Gastroesophageal sphincter (tissue), 4 donors: ENCODE results near the gene CFAP251. TPM values are rescaled to one million over a fixed set of nuclear protein-coding genes. Genes with fewer than 3 reads are reported as not detected.

Experiments
- ATAC-seq: fragments of 150-250 bp; one replicate; pipeline ENCODE4 v1.9.1; 2016; ENCODE audit warnings: mild to moderate bottlenecking, moderate library complexity
- H3K27ac ChIP-seq, 4 donors: fragments of 200-600 bp; sonication (generic) in 3 of 4; 1 replicate in 3 of 4; 2 replicates in 1 of 4; pipeline ENCODE4 v1.5.1; 2016 to 2019
- H3K27me3 ChIP-seq: fragments of 200-600 bp; sonication (generic); one replicate; pipeline ENCODE4 v1.5.1; 2019
- H3K36me3 ChIP-seq, 2 donors: fragments of 200-600 bp; sonication (generic); one replicate each; pipeline ENCODE4 v1.5.1; 2019; ENCODE audit warnings: control low read depth in 1 of 2
- H3K4me1 ChIP-seq, 3 donors: fragments of 200-600 bp; sonication (generic); 1 replicate in 2 of 3; 2 replicates in 1 of 3; pipeline ENCODE4 v1.5.1; 2016 to 2019; ENCODE audit warnings: control low read depth in 2 of 3
- H3K4me3 ChIP-seq, 2 donors: fragments of 200-600 bp; sonication (generic); one replicate each; pipeline ENCODE4 v1.5.1; 2019; ENCODE audit warnings: mild to moderate bottlenecking in 1 of 2, moderate library complexity in 1 of 2
- H3K9me3 ChIP-seq, 3 donors: fragments of 200-600 bp; sonication (generic); one replicate each; pipeline ENCODE4 v1.5.1; 2017 to 2019; ENCODE audit warnings: control low read depth in 2 of 3
- CTCF ChIP-seq, 4 experiments: fragments of 200-600 bp in 2 of 4; fragments of 450-650 bp in 2 of 4; sonication (generic) in 1 of 4; IDR thresholded peaks; one replicate each; pipeline ENCODE4 v1.5.1; 2017 to 2019; ENCODE audit warnings: antibody characterized with exemption in 4 of 4, mild to moderate bottlenecking in 2 of 4, moderate library complexity in 2 of 4
- EP300 ChIP-seq: sonication (generic); formaldehyde crosslinking; IDR thresholded peaks from one replicate; pipeline ENCODE4 v1.6.1; 2017; ENCODE audit warnings: antibody characterized with exemption, mild to moderate bottlenecking
- POLR2A ChIP-seq, 2 donors: fragments of 450-650 bp; IDR thresholded peaks; one replicate each; pipeline ENCODE4 v1.6.1; 2017; ENCODE audit warnings: antibody characterized with exemption in 2 of 2, mild to moderate bottlenecking in 2 of 2, moderate library complexity in 1 of 2
- POLR2AphosphoS5 ChIP-seq: sonication (generic); formaldehyde crosslinking; IDR thresholded peaks from one replicate; pipeline ENCODE4 v1.6.1; 2017; ENCODE audit warnings: antibody characterized with exemption
- WGBS, 2 donors: methylation state at CpG; one replicate each; pipeline ENCODE4 v1.1.5; 2018; ENCODE audit warnings: low coverage in 1 of 2; 5-methylcytosine and 5-hydroxymethylcytosine counted together
- total RNA-seq, 4 donors: library from RNA; depleted of rRNA; stranded (reverse); fragments of >200 nt; gene quantifications; one replicate each; pipeline ENCODE4 v1.1.0, GENCODE V29; 2016

The CFAP251 gene
- total RNA-seq, 4 donors from 2014 or later = 0.35 to 1.9 (median 1.2) TPM

GRCh38 chr12:121932914-121933521, 14.6 kb downstream of the CFAP251 start:
- Histone ChIP-seq H3K36me3 (peaks cover 0 to 6% of the 10 kb centered on the region in 2 donors), H3K9me3 (peaks cover 0 to 6% (median 0%) of the 10 kb centered on the region in 3 donors), H3K4me1 (no peaks in the 10 kb centered on the region), H3K27ac (no peak overlapping the region), H3K4me3 (no peak overlapping the region), H3K27me3 (no peaks in the 10 kb centered on the region)
- ATAC-seq = no peak
- TF ChIP-seq CTCF (IDR thresholded peaks at IDR 0.05) (no peak), POLR2AphosphoS5 (no peak), POLR2A (IDR thresholded peaks at IDR 0.05) (no peak), EP300 (no peak)
- WGBS, 2 donors = 87 to 94% methylated on average over 2 to 4 of the region's 4 CpGs

GRCh38 chr12:121933522-121934308, 15.3 kb downstream of the CFAP251 start:
- H3K36me3 ChIP-seq = peaks cover 0 to 6% of the 10 kb centered on the region in 2 donors
- no peaks in the 10 kb centered on the region for H3K4me1 ChIP-seq
- no peak for ATAC-seq
- WGBS, 2 donors = 67 to 97% methylated on average over 3 to 8 of the region's 17 CpGs
- H3K27me3 ChIP-seq = no peaks in the 10 kb centered on the region
- H3K27ac ChIP-seq = no peak overlapping the region
- peaks cover 0 to 6% (median 0%) of the 10 kb centered on the region in 3 donors for H3K9me3 ChIP-seq
- TF ChIP-seq CTCF (IDR thresholded peaks at IDR 0.05) = no peak
- TF ChIP-seq EP300 = no peak
- TF ChIP-seq POLR2A (IDR thresholded peaks at IDR 0.05) = no peak
- no peak for TF ChIP-seq POLR2AphosphoS5
- H3K4me3 ChIP-seq = no peak overlapping the region

GRCh38 chr12:121934309-121934664, 15.9 kb downstream of the CFAP251 start:
- Histone ChIP-seq H3K9me3 (peaks cover 0 to 6% (median 0%) of the 10 kb centered on the region in 3 donors), H3K36me3 (peaks cover 0 to 6% of the 10 kb centered on the region in 2 donors), H3K4me1 (no peaks in the 10 kb centered on the region), H3K27me3 (no peaks in the 10 kb centered on the region), H3K27ac (no peak overlapping the region), H3K4me3 (no peak overlapping the region)
- 100% methylated on average over 2 of the region's 2 CpGs; no CpG with 5 or more reads in 1 of the 2 donors for WGBS, 2 donors
- ATAC-seq = no peak
- no peak for TF ChIP-seq POLR2A (IDR thresholded peaks at IDR 0.05)
- TF ChIP-seq EP300 = no peak
- TF ChIP-seq POLR2AphosphoS5 = no peak
- TF ChIP-seq CTCF (IDR thresholded peaks at IDR 0.05) = no peak

GRCh38 chr12:121937654-121938053, 19.3 kb downstream of the CFAP251 start:
- TF ChIP-seq CTCF (IDR thresholded peaks at IDR 0.05) = no peak
- no peak for TF ChIP-seq POLR2AphosphoS5
- TF ChIP-seq POLR2A (IDR thresholded peaks at IDR 0.05) = no peak
- TF ChIP-seq EP300 = no peak
- peaks cover 0 to 6% (median 0%) of the 10 kb centered on the region in 3 donors for H3K9me3 ChIP-seq
- H3K27ac ChIP-seq = no peak overlapping the region
- WGBS, 2 donors = 98% methylated on average over 5 to 7 of the region's 7 CpGs
- ATAC-seq = no peak
- no peaks in the 10 kb centered on the region for H3K27me3 ChIP-seq
- no peaks in the 10 kb centered on the region for H3K4me1 ChIP-seq
- H3K4me3 ChIP-seq = no peak overlapping the region
- peaks cover 0 to 10% of the 10 kb centered on the region in 2 donors for H3K36me3 ChIP-seq

GRCh38 chr12:121939186-121939585, 20.8 kb downstream of the CFAP251 start:
- no peak for ATAC-seq
- no peaks in the 10 kb centered on the region for H3K4me1 ChIP-seq
- TF ChIP-seq EP300 = no peak
- TF ChIP-seq POLR2AphosphoS5 = no peak
- no peak for TF ChIP-seq CTCF (IDR thresholded peaks at IDR 0.05)
- TF ChIP-seq POLR2A (IDR thresholded peaks at IDR 0.05) = no peak
- 51 to 83% methylated on average over 1 to 4 of the region's 7 CpGs for WGBS, 2 donors
- peaks cover 0 to 6% (median 0%) of the 10 kb centered on the region in 3 donors for H3K9me3 ChIP-seq
- peaks cover 0 to 11% of the 10 kb centered on the region in 2 donors for H3K36me3 ChIP-seq
- no peaks in the 10 kb centered on the region for H3K27me3 ChIP-seq
- no peak overlapping the region for H3K27ac ChIP-seq
- no peak overlapping the region for H3K4me3 ChIP-seq
